Measurements from ENCODE around the gene KRTAP2-3. TPM values are rescaled to one million over a fixed set of nuclear protein-coding genes. Genes with fewer than 3 reads are reported as not detected.
"Not testable (repeated sequence)": the region's sequence is repeated elsewhere in the genome, so short reads cannot be mapped to it uniquely, and the experiment has no call there.

The KRTAP2-3 gene
- total RNA-seq, 1 donor from 2014 or later, result 7.1 TPM

DNA sequence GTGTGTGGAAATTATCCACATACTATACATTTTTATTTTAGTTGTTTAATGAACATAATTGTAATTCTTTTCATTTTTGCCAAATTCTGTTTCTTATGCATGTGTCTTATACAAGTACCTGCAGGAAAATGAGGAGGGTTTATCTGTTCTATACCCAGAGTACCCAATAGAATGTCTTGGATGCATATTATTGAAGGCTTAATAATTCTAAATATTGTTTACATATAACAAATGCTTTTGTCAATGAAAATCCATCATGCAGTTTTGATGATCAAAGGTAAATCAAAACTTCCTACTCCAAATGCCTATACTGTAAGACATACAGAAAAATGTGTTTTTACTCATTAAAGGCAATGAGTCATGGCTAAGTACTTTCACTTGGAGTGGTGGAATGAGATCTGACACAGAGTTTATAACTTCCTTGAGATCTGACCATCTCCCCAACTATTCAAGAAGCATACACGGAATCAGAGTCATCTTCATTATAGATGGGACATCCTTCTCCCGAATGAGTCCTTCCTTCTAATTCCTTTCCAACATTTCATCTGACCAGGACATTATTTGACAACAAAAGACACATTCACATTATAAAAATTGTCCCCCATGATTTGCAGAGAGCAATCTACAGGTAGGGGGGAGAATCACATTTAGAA, 44.6 kb upstream of the KRTAP2-3 start:
- H3K9me3 ChIP-seq (ENCODE audit: insufficient read depth, low read depth, low read length); H4K20me1 ChIP-seq (ENCODE audit: insufficient read depth, low read length); H3K4me3 Mint-ChIP-seq (ENCODE audit: unreplicated experiment); H2AFZ ChIP-seq (ENCODE audit: low read depth, low read length); H3K36me3 ChIP-seq (ENCODE audit: insufficient read depth, low read length); H3K4me3 ChIP-seq (ENCODE audit: insufficient read depth, low read depth, low read length); H3K27me3 ChIP-seq (ENCODE audit: insufficient read depth, low read length); H3K79me2 ChIP-seq (ENCODE audit: insufficient read depth, low read length); H3K36me3 Mint-ChIP-seq (ENCODE audit: low read depth, unreplicated experiment); H3K27me3 Mint-ChIP-seq (ENCODE audit: low read depth, unreplicated experiment); H3K4me1 ChIP-seq (ENCODE audit: insufficient read depth, low read length); H3K9me3 Mint-ChIP-seq (ENCODE audit: unreplicated experiment); H3K9ac ChIP-seq (ENCODE audit: low read length): not testable (repeated sequence)
- DNase-seq (ENCODE audit: low read depth), result peak; percentile 40
- FAIRE-seq, result peak; percentile 100
- H3K27ac Mint-ChIP-seq (ENCODE audit: unreplicated experiment), result peak overlapping the region; percentile 54
- peak overlapping the region; percentile 54 for H3K4me2 ChIP-seq (ENCODE audit: low read length)
- H3K4me1 Mint-ChIP-seq (ENCODE audit: low read depth, unreplicated experiment), result peaks cover 28% of the 10 kb centered on the region
- H3K27ac ChIP-seq (ENCODE audit: low read depth, low read length), result peak overlapping the region; percentile 53

DNA sequence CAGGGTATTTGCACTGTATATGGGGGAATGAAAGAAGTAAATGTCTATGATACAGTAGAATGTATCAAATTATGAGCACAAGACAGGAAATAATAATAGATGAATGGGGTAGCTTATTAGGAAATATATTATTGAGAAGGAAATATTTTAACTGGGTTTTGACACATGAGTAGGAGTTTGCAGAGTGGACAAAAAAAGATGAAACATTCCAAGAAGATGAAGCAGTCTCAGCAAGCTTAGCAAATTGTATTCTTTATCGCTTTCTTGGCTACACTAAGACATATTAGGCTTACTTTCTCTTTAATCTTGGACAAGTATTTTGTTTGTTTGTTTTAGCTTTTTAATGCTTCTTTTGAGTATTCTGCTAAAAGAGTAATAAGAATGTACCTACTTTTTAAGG, 44.0 kb upstream of the KRTAP2-3 start:
- Histone ChIP-seq H3K9ac (ENCODE audit: low read length) (no peak overlapping the region), H3K4me2 (ENCODE audit: low read length) (no peak overlapping the region), H3K4me1 (ENCODE audit: insufficient read depth, low read length) (peaks cover 5% of the 10 kb centered on the region), H3K36me3 (ENCODE audit: insufficient read depth, low read length) (no peaks in the 10 kb centered on the region), H3K9me3 (ENCODE audit: insufficient read depth, low read depth, low read length) (no peaks in the 10 kb centered on the region), H4K20me1 (ENCODE audit: insufficient read depth, low read length) (no peaks in the 10 kb centered on the region), H2AFZ (ENCODE audit: low read depth, low read length) (no peak overlapping the region), H3K27ac (ENCODE audit: low read depth, low read length) (no peak overlapping the region), H3K27me3 (ENCODE audit: insufficient read depth, low read length) (no peaks in the 10 kb centered on the region), H3K4me3 (ENCODE audit: insufficient read depth, low read depth, low read length) (no peak overlapping the region), H3K79me2 (ENCODE audit: insufficient read depth, low read length) (no peaks in the 10 kb centered on the region)
- Mint-ChIP-seq H3K4me3 (ENCODE audit: unreplicated experiment) (no peak overlapping the region), H3K4me1 (ENCODE audit: low read depth, unreplicated experiment) (peaks cover 29% of the 10 kb centered on the region), H3K36me3 (ENCODE audit: low read depth, unreplicated experiment) (no peaks in the 10 kb centered on the region), H3K27ac (ENCODE audit: unreplicated experiment) (peak overlapping the region; percentile 79), H3K9me3 (ENCODE audit: unreplicated experiment) (no peaks in the 10 kb centered on the region), H3K27me3 (ENCODE audit: low read depth, unreplicated experiment) (no peaks in the 10 kb centered on the region)
- TF ChIP-seq, protein P1, sequence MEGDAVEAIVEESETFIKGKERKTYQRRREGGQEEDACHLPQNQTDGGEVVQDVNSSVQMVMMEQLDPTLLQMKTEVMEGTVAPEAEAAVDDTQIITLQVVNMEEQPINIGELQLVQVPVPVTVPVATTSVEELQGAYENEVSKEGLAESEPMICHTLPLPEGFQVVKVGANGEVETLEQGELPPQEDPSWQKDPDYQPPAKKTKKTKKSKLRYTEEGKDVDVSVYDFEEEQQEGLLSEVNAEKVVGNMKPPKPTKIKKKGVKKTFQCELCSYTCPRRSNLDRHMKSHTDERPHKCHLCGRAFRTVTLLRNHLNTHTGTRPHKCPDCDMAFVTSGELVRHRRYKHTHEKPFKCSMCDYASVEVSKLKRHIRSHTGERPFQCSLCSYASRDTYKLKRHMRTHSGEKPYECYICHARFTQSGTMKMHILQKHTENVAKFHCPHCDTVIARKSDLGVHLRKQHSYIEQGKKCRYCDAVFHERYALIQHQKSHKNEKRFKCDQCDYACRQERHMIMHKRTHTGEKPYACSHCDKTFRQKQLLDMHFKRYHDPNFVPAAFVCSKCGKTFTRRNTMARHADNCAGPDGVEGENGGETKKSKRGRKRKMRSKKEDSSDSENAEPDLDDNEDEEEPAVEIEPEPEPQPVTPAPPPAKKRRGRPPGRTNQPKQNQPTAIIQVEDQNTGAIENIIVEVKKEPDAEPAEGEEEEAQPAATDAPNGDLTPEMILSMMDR (IDR thresholded peaks at IDR 0.05; ENCODE audit: insufficient read depth, low read depth, low read length), result no peak
- no peak for TF ChIP-seq EZH2 (IDR thresholded peaks at IDR 0.05; ENCODE audit: insufficient read depth, low read length)
- DNase-seq (ENCODE audit: low read depth) (no peak), FAIRE-seq (no peak)

DNA sequence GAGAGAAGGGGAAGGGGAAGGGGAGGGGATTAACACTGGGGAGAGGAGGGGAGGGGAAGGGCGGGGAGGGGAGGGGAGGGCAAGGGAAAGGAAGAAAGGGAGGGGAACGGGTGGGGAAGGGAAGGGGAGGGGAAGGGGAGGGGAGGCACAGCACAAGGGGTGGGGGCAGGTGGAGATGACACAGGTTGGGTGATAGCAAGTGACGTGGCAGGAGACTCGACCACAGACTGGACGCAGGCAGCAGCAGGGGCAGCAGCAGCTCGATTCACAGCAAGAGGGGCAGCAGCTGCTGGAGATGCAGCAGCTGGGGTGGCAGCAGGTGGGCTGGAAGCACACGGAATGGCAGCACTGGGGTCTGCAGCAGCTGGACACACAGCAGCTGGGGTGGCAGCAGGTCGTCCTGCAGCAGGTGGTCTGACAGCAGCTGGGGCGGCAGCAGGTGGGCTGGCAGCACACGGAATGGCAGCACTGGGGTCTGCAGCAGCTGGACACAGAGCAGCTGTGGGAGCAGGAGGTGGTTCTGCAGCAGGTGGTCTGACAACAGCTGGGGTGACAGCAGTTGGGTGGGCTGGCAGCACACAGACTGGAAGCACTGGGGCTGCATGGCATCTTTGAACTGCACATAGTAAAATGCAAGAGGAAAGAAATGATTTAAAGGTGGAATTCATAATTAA, 41.8 kb upstream of the KRTAP2-3 start, which contains the start of gene KRTAP4-16:
Gene KRTAP4-16 (minus strand): TSS at position 624 of the 674 bp plus-strand sequence. CDS start 0 bp downstream, at position 624.
- no peaks in the 10 kb centered on the region for H3K36me3 ChIP-seq (ENCODE audit: insufficient read depth, low read length)
- Mint-ChIP-seq H3K4me1 (ENCODE audit: low read depth, unreplicated experiment) (peaks cover 40% of the 10 kb centered on the region), H3K9me3 (ENCODE audit: unreplicated experiment) (no peaks in the 10 kb centered on the region), H3K27me3 (ENCODE audit: low read depth, unreplicated experiment) (no peaks in the 10 kb centered on the region), H3K4me3 (ENCODE audit: unreplicated experiment) (no peak within 1 kb of the TSS), H3K36me3 (ENCODE audit: low read depth, unreplicated experiment) (no peaks in the 10 kb centered on the region), H3K27ac (ENCODE audit: unreplicated experiment) (peak within 1 kb of the TSS; percentile 18)
- H3K4me1 ChIP-seq (ENCODE audit: insufficient read depth, low read length), result peaks cover 8% of the 10 kb centered on the region
- TF ChIP-seq, protein P1 (IDR thresholded peaks at IDR 0.05; ENCODE audit: insufficient read depth, low read depth, low read length), result no peak
- TF ChIP-seq EZH2 (IDR thresholded peaks at IDR 0.05; ENCODE audit: insufficient read depth, low read length), result no peak
- H3K4me2 ChIP-seq (ENCODE audit: low read length), result peak within 1 kb of the TSS; percentile 30
- peak within 1 kb of the TSS; percentile 17 for H3K27ac ChIP-seq (ENCODE audit: low read depth, low read length)
- H3K27me3 ChIP-seq (ENCODE audit: insufficient read depth, low read length), result no peaks in the 10 kb centered on the region
- no peaks in the 10 kb centered on the region for H4K20me1 ChIP-seq (ENCODE audit: insufficient read depth, low read length)
- H3K4me3 ChIP-seq (ENCODE audit: insufficient read depth, low read depth, low read length), result no peak within 1 kb of the TSS
- FAIRE-seq, result no peak
- H2AFZ ChIP-seq (ENCODE audit: low read depth, low read length), result no peak within 1 kb of the TSS
- no peak for DNase-seq (ENCODE audit: low read depth)
- no peaks in the 10 kb centered on the region for H3K9me3 ChIP-seq (ENCODE audit: insufficient read depth, low read depth, low read length)
- no peaks in the 10 kb centered on the region for H3K79me2 ChIP-seq (ENCODE audit: insufficient read depth, low read length)
- no peak within 1 kb of the TSS for H3K9ac ChIP-seq (ENCODE audit: low read length)

DNA sequence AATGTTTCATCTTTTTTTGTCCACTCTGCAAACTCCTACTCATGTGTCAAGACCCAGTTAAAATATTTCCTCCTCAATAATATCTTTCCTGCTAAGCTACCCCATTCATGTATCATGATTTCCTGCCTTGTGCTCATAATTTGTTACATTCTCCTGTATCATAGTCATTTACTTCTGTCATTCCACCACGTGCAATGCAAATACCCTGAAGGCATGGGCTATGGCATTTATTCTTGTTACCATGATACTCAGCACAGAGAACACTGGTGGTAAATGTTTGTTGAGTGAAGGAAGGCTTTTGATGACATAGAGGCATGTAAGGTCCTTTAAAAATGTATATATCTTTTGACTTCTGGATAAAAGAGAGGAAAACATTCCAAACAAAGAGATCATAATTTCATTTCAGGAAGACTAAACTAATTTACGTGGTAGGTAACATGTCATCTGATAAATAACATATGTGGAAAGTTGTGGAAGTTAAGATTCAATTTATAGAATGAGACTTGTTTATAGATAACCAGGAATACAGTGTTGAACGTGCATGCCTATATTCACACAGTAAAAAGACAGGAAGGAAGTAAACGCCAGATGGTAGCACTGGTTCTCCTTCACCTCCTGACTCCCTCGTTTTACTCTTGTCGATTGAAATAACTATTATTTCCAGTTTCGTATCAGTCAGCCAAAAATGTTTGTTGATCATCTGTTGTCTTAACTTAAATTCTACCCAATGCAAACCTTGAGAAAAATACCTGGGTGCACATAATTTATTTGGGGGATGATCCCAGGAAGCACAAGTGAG, 40.0 kb upstream of the KRTAP2-3 start:
- not testable (repeated sequence) for H3K4me1 ChIP-seq (ENCODE audit: insufficient read depth, low read length); H2AFZ ChIP-seq (ENCODE audit: low read depth, low read length); H3K9me3 Mint-ChIP-seq (ENCODE audit: unreplicated experiment); H3K4me3 Mint-ChIP-seq (ENCODE audit: unreplicated experiment); H4K20me1 ChIP-seq (ENCODE audit: insufficient read depth, low read length); H3K36me3 ChIP-seq (ENCODE audit: insufficient read depth, low read length); H3K9me3 ChIP-seq (ENCODE audit: insufficient read depth, low read depth, low read length); H3K79me2 ChIP-seq (ENCODE audit: insufficient read depth, low read length); H3K27me3 Mint-ChIP-seq (ENCODE audit: low read depth, unreplicated experiment); H3K9ac ChIP-seq (ENCODE audit: low read length); H3K4me2 ChIP-seq (ENCODE audit: low read length); H3K27me3 ChIP-seq (ENCODE audit: insufficient read depth, low read length); H3K36me3 Mint-ChIP-seq (ENCODE audit: low read depth, unreplicated experiment); H3K4me3 ChIP-seq (ENCODE audit: insufficient read depth, low read depth, low read length)
- peak overlapping the region; percentile 25 for H3K27ac ChIP-seq (ENCODE audit: low read depth, low read length)
- DNase-seq (ENCODE audit: low read depth) (peak; percentile 40), FAIRE-seq (peak; percentile 80)
- H3K4me1 Mint-ChIP-seq (ENCODE audit: low read depth, unreplicated experiment), result peaks cover 30% of the 10 kb centered on the region
- peak overlapping the region; percentile 59 for H3K27ac Mint-ChIP-seq (ENCODE audit: unreplicated experiment)
